ENCODE data around the gene CCDC51.

CCDC51 gene

DNA sequence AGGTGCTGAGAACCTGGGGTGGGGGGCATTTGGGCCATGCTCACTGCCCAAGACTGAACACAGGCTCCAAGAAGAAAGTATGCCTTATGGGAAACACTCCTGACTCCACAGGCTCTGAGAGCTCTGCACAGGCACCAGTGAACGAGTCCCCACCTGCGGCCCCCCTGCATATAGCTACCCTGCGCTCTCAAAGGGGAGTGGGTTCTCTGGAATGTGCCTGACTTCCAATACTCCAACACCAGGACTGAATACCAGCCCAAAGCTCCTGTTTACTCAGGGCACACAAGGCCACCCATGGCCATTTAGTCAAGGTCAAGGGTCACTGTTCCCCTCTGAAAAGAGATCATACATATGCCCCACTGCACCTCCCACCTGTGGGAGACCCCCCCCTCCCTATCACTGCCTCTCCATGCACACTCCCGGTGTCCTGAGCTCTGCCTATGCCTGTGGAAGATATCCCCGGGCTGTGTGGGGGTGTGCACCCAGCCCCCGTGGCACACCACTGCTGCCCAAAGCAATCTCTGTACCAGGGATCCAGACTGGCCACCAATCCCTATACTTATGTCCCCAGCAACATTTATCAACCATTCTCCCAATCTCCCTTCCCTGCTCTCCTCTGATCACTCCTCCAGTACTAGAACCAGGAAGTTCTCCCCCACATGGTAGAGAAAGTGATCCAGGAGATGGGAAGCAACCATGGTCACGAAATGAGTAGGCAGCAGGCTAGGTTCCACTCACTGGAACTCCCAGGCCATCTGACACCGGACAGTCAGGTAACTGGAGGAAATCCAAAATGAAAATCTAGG lies 8.5 kb downstream of the CCDC51 start:
- H3K4me2 ChIP-seq (ENCODE audit: low read depth, low read length, poor library complexity, severe bottlenecking), result no peak overlapping the region
- no peak overlapping the region for H3K27ac ChIP-seq (ENCODE audit: low read depth, low read length)

DNA sequence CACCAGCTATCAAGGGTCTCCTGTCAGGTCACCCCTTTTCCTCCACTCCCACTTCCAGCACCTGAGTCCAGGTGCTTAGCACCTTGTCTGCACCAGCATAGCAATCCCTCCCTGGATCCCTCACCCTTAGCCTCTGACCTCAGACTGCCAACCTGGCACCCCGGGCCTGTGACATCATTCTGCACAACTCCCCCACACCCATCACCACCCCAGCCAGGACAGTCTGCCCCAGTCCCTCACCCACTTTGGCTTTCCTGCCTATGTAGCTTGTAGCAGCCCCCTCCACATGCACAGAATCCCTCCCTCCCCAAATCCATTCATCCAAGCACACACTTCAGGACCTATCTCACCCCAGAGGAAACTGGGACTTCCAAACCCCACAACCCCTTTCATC lies 9.2 kb downstream of the CCDC51 start:
- H3K27ac ChIP-seq (ENCODE audit: low read depth, low read length), result no peak overlapping the region
- H3K9ac ChIP-seq (ENCODE audit: low read length), result no peak overlapping the region
- H4K20me1 ChIP-seq (ENCODE audit: low read depth, low read length), result no peaks in the 10 kb centered on the region
- no peaks in the 10 kb centered on the region for H3K36me3 ChIP-seq (ENCODE audit: low read length)
- no peaks in the 10 kb centered on the region for H3K9me3 ChIP-seq (ENCODE audit: insufficient read depth, low read length)
- no peak overlapping the region for H3K4me3 ChIP-seq (ENCODE audit: insufficient read depth, low read length, poor library complexity, severe bottlenecking)
- no peaks in the 10 kb centered on the region for H3K79me2 ChIP-seq (ENCODE audit: insufficient read depth, low read length)
- H3K27me3 ChIP-seq (ENCODE audit: low read length), result no peaks in the 10 kb centered on the region
- H2AFZ ChIP-seq (ENCODE audit: low read depth, low read length, severe bottlenecking), result no peak overlapping the region
- H3F3A ChIP-seq (ENCODE audit: insufficient read depth), result 0 out of 2 replicates have a peak, but pooled peaks cover 1% of the 10 kb centered on the region
- H3K4me2 ChIP-seq (ENCODE audit: low read depth, low read length, poor library complexity, severe bottlenecking), result no peak overlapping the region
- H3K9me2 ChIP-seq (replicated peaks; ENCODE audit: insufficient read depth, low read length), result no peaks in the 10 kb centered on the region
- no peak for TF ChIP-seq EZH2phosphoT487 (conservative IDR thresholded peaks at IDR 0.05; ENCODE audit: low read length)
- TF ChIP-seq, protein P1, sequence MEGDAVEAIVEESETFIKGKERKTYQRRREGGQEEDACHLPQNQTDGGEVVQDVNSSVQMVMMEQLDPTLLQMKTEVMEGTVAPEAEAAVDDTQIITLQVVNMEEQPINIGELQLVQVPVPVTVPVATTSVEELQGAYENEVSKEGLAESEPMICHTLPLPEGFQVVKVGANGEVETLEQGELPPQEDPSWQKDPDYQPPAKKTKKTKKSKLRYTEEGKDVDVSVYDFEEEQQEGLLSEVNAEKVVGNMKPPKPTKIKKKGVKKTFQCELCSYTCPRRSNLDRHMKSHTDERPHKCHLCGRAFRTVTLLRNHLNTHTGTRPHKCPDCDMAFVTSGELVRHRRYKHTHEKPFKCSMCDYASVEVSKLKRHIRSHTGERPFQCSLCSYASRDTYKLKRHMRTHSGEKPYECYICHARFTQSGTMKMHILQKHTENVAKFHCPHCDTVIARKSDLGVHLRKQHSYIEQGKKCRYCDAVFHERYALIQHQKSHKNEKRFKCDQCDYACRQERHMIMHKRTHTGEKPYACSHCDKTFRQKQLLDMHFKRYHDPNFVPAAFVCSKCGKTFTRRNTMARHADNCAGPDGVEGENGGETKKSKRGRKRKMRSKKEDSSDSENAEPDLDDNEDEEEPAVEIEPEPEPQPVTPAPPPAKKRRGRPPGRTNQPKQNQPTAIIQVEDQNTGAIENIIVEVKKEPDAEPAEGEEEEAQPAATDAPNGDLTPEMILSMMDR (IDR thresholded peaks at IDR 0.05; ENCODE audit: insufficient read depth, low read length, poor library complexity, severe bottlenecking), result no peak

More for the DNA sequence above, 8.5 kb downstream of the CCDC51 start:
- no peaks in the 10 kb centered on the region for H3K36me3 ChIP-seq (ENCODE audit: low read length)
- H3K4me3 ChIP-seq (ENCODE audit: insufficient read depth, low read length, poor library complexity, severe bottlenecking), result no peak overlapping the region
- no peaks in the 10 kb centered on the region for H3K9me3 ChIP-seq (ENCODE audit: insufficient read depth, low read length)
- no peak overlapping the region for H2AFZ ChIP-seq (ENCODE audit: low read depth, low read length, severe bottlenecking)
- H3K27me3 ChIP-seq (ENCODE audit: low read length), result no peaks in the 10 kb centered on the region
- H4K20me1 ChIP-seq (ENCODE audit: low read depth, low read length), result no peaks in the 10 kb centered on the region
- no peak overlapping the region for H3K9ac ChIP-seq (ENCODE audit: low read length)
- H3K79me2 ChIP-seq (ENCODE audit: insufficient read depth, low read length), result no peaks in the 10 kb centered on the region
- 0 out of 2 replicates have a peak, but pooled peaks cover 3% of the 10 kb centered on the region for H3F3A ChIP-seq (ENCODE audit: insufficient read depth)
- H3K9me2 ChIP-seq (replicated peaks; ENCODE audit: insufficient read depth, low read length), result no peaks in the 10 kb centered on the region
- TF ChIP-seq EZH2phosphoT487 (conservative IDR thresholded peaks at IDR 0.05; ENCODE audit: low read length), result no peak
- TF ChIP-seq, protein P1 (IDR thresholded peaks at IDR 0.05; ENCODE audit: insufficient read depth, low read length, poor library complexity, severe bottlenecking), result no peak

DNA sequence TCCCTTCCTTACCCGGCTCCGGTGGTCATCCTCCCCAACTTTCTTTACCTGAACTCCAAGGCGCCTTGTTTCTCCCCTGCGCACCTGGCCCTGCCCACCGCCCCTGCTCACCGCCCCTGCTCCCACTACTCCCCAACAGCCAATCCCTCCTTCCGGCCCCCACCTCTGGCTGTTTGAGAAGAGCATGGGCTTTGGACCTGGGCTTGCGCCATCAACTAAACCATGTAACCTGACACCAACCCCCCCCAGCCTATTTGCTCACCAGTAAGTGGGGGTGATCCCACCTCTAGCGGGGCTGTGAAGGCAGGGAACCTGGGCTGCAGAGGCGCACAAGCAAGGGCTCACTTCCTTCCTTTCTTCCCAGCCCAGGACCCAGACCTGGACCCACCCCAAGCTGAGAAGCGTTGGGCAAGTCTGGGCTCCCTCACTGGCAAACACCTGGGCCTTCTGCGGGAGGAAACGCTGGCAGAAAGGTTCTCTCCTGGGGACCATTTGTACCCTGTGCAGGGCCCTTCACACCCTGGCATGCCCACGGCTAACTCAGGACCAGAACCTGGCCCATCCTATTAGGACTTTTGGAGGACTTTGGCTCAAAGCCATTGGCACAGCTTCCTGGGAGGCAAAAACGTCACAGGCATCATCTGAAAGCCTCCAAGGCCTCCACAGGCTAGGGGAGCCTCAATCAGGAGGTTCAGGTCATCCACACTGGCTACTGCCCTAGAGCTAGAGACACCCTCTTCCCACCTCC lies 9.8 kb downstream of the CCDC51 start, which contains the start of gene PLXNB1:
Gene PLXNB1 (minus strand): TSS at position 127 of the 748 bp plus-strand sequence. CDS start 5,475 bp downstream, outside the sequence.
- H3K27me3 ChIP-seq (ENCODE audit: low read length), result no peaks in the 10 kb centered on the region
- H4K20me1 ChIP-seq (ENCODE audit: low read depth, low read length), result no peaks in the 10 kb centered on the region
- H3K79me2 ChIP-seq (ENCODE audit: insufficient read depth, low read length), result no peaks in the 10 kb centered on the region
- peak within 1 kb of the TSS; percentile 68 for H2AFZ ChIP-seq (ENCODE audit: low read depth, low read length, severe bottlenecking)
- peak within 1 kb of the TSS; percentile 55 for H3K4me2 ChIP-seq (ENCODE audit: low read depth, low read length, poor library complexity, severe bottlenecking)
- H3K9me2 ChIP-seq (replicated peaks; ENCODE audit: insufficient read depth, low read length), result no peaks in the 10 kb centered on the region
- H3K9me3 ChIP-seq (ENCODE audit: insufficient read depth, low read length), result no peaks in the 10 kb centered on the region
- no peaks in the 10 kb centered on the region for H3F3A ChIP-seq (ENCODE audit: insufficient read depth)
- peak within 1 kb of the TSS; percentile 51 for H3K9ac ChIP-seq (ENCODE audit: low read length)
- peak within 1 kb of the TSS; percentile 49 for H3K4me3 ChIP-seq (ENCODE audit: insufficient read depth, low read length, poor library complexity, severe bottlenecking)
- no peaks in the 10 kb centered on the region for H3K36me3 ChIP-seq (ENCODE audit: low read length)
- no peak within 1 kb of the TSS for H3K27ac ChIP-seq (ENCODE audit: low read depth, low read length)
- TF ChIP-seq, protein P1 (IDR thresholded peaks at IDR 0.05; ENCODE audit: insufficient read depth, low read length, poor library complexity, severe bottlenecking), result no peak
- TF ChIP-seq EZH2phosphoT487 (conservative IDR thresholded peaks at IDR 0.05; ENCODE audit: low read length), result no peak

Data from SU-DHL-6 (cell line).